CD8-positive, alpha-beta memory T cell (primary cell): ENCODE results near the gene ACSM2B. TPM values are rescaled to one million over a fixed set of nuclear protein-coding genes. Genes with fewer than 3 reads are reported as not detected.
"Not testable (repeated sequence)": the region's sequence is repeated elsewhere in the genome, so short reads cannot be mapped to it uniquely, and the experiment has no call there.

Experiments
- CTCF ChIA-PET: fragments of 350-600 bp; sonication (Branson Sonifier 250); formaldehyde crosslinking; loops from one replicate; lab custom pipeline; 2021; ENCODE audit warnings: antibody characterized with exemption; lab: Charles Lee
- POLR2A ChIA-PET: fragments of 350-600 bp; sonication (Branson Sonifier 250); formaldehyde crosslinking; loops from one replicate; lab custom pipeline; 2021; ENCODE audit warnings: antibody characterized with exemption; lab: Charles Lee
- DNase-seq, 5 donors: peaks; one replicate each; pipeline versions ENCODE4 v3.0.0 to v3.0.0-alpha.2; 2020 to 2022; ENCODE audit warnings: mixed read lengths in 1 of 5
- H3K27ac ChIP-seq: one replicate; pipeline ENCODE4 v1.7.0; 2013; ENCODE audit warnings: low read depth, mild to moderate bottlenecking, low read length, moderate library complexity
- H3K27me3 ChIP-seq: 2 replicates; pipeline ENCODE4 v1.7.0; 2013; ENCODE audit warnings: low read length, mild to moderate bottlenecking; ENCODE audit not compliant: insufficient read depth, poor library complexity, severe bottlenecking
- H3K36me3 ChIP-seq: 2 replicates; pipeline ENCODE4 v1.7.0; 2013; ENCODE audit warnings: mild to moderate bottlenecking, low read length, moderate library complexity; ENCODE audit not compliant: insufficient read depth
- H3K4me1 ChIP-seq: 2 replicates; pipeline ENCODE4 v1.7.0; 2013; ENCODE audit warnings: mild to moderate bottlenecking, low read length, moderate library complexity; ENCODE audit not compliant: insufficient read depth
- H3K4me3 ChIP-seq: 2 replicates; pipeline ENCODE4 v1.7.0; 2013; ENCODE audit warnings: mild to moderate bottlenecking, low read length
- H3K9me3 ChIP-seq: 2 replicates; pipeline ENCODE4 v1.7.0; 2013; ENCODE audit warnings: mild to moderate bottlenecking, low read length
- H3K27ac Mint-ChIP-seq, 8 donors: one replicate each; pipeline ENCODE4 v1.8.0; 2020 to 2021; ENCODE audit warnings: mixed read lengths in 8 of 8, mild to moderate bottlenecking in 6 of 8, inconsistent platforms in 3 of 8, moderate library complexity in 3 of 8
- H3K27me3 Mint-ChIP-seq, 2 donors: one replicate each; pipeline ENCODE4 v1.8.0; 2020 to 2021; ENCODE audit warnings: mixed read lengths in 2 of 2, mild to moderate bottlenecking in 1 of 2, moderate library complexity in 1 of 2
- H3K36me3 Mint-ChIP-seq, 3 donors: one replicate each; pipeline ENCODE4 v1.8.0; 2020 to 2021; ENCODE audit warnings: mixed read lengths in 3 of 3, inconsistent platforms in 1 of 3, mild to moderate bottlenecking in 1 of 3
- H3K4me1 Mint-ChIP-seq, 3 donors: one replicate each; pipeline ENCODE4 v1.8.0; 2020 to 2021; ENCODE audit warnings: mixed read lengths in 3 of 3, inconsistent platforms in 1 of 3, mild to moderate bottlenecking in 1 of 3
- H3K4me3 Mint-ChIP-seq, 7 donors: one replicate each; pipeline ENCODE4 v1.8.0; 2020 to 2021; ENCODE audit warnings: mixed read lengths in 7 of 7, mild to moderate bottlenecking in 6 of 7, moderate library complexity in 4 of 7, inconsistent platforms in 2 of 7
- H3K9me3 Mint-ChIP-seq, 5 donors: one replicate each; pipeline ENCODE4 v1.8.0; 2020 to 2022; ENCODE audit warnings: mixed read lengths in 5 of 5, mild to moderate bottlenecking in 3 of 5, moderate library complexity in 2 of 5, inconsistent platforms in 1 of 5
- polyA plus RNA-seq: library from polyadenylated mRNA; unstranded; fragments of 300-500 nt; fragmentation: Illumina TruSeq; gene quantifications from one replicate; pipeline ENCODE4 v1.2.3, GENCODE V29; 2021
- total RNA-seq, 2 experiments: library from RNA; stranded (reverse); gene quantifications; one replicate each; pipeline ENCODE4 v1.2.3, GENCODE V29; 2021

Gene ACSM2B
- total and polyA plus RNA-seq, 3 experiments from 2014 or later, result not detected

GRCh38 chr16:20602205-20602604 is 26.0 kb upstream of the ACSM2B start:
- CTCF ChIA-PET, H3K27ac Mint-ChIP-seq: not testable (repeated sequence)

GRCh38 chr16:20599475-20599874 is 23.3 kb upstream of the ACSM2B start:
- H3K9me3 Mint-ChIP-seq, H3K27me3 ChIP-seq, H3K27ac ChIP-seq, DNase-seq, H3K27me3 Mint-ChIP-seq, H3K36me3 Mint-ChIP-seq, H3K36me3 ChIP-seq, CTCF ChIA-PET, H3K4me3 Mint-ChIP-seq, H3K4me1 ChIP-seq, H3K27ac Mint-ChIP-seq, H3K4me3 ChIP-seq, H3K4me1 Mint-ChIP-seq, H3K9me3 ChIP-seq, POLR2A ChIA-PET: not testable (repeated sequence)

More at GRCh38 chr16:20602205-20602604, 26.0 kb upstream of the ACSM2B start:
- H3K36me3 ChIP-seq, H3K4me3 ChIP-seq, DNase-seq, H3K27ac ChIP-seq, H3K4me1 ChIP-seq, H3K4me3 Mint-ChIP-seq, H3K4me1 Mint-ChIP-seq, H3K27me3 ChIP-seq, H3K9me3 ChIP-seq, H3K36me3 Mint-ChIP-seq, H3K27me3 Mint-ChIP-seq, H3K9me3 Mint-ChIP-seq, POLR2A ChIA-PET: not testable (repeated sequence)

- peaks cover 0 to 1% (median 0%) of the 10 kb centered on the region in 5 donors for H3K9me3 Mint-ChIP-seq
- H3K27ac Mint-ChIP-seq, result no peak overlapping the region
- ChIA-PET POLR2A (no interaction called here), CTCF (no interaction called here)
- Histone ChIP-seq H3K4me1 (no peaks in the 10 kb centered on the region), H3K4me3 (no peak overlapping the region), H3K27me3 (no peaks in the 10 kb centered on the region), H3K9me3 (no peaks in the 10 kb centered on the region), H3K36me3 (no peaks in the 10 kb centered on the region), H3K27ac (no peak overlapping the region)
- peaks cover 0 to 8% of the 10 kb centered on the region in 2 donors for H3K27me3 Mint-ChIP-seq
- no peak for DNase-seq
- no peaks in the 10 kb centered on the region for H3K4me1 Mint-ChIP-seq
- H3K36me3 Mint-ChIP-seq, result no peaks in the 10 kb centered on the region
- H3K4me3 Mint-ChIP-seq, result no peak overlapping the region
Measured at GRCh38 chr16:20598832-20599469, 22.8 kb upstream of the ACSM2B start.

- H3K9me3 ChIP-seq, H3K9me3 Mint-ChIP-seq, H3K4me1 ChIP-seq, H3K36me3 Mint-ChIP-seq, H3K4me3 ChIP-seq, POLR2A ChIA-PET, H3K4me1 Mint-ChIP-seq, H3K27me3 Mint-ChIP-seq, H3K4me3 Mint-ChIP-seq, H3K27ac ChIP-seq, H3K27ac Mint-ChIP-seq, H3K27me3 ChIP-seq, CTCF ChIA-PET, DNase-seq, H3K36me3 ChIP-seq: not testable (repeated sequence)
Measured at GRCh38 chr16:20595694-20596093, 19.5 kb upstream of the ACSM2B start.

- POLR2A ChIA-PET, H3K9me3 Mint-ChIP-seq, H3K27me3 Mint-ChIP-seq, H3K4me3 Mint-ChIP-seq, H3K27ac Mint-ChIP-seq, H3K9me3 ChIP-seq, H3K4me1 ChIP-seq, H3K36me3 ChIP-seq, H3K4me3 ChIP-seq, H3K27ac ChIP-seq, H3K4me1 Mint-ChIP-seq, H3K36me3 Mint-ChIP-seq, H3K27me3 ChIP-seq, CTCF ChIA-PET, DNase-seq: not testable (repeated sequence)
Measured at GRCh38 chr16:20595068-20595467, 18.9 kb upstream of the ACSM2B start.

GRCh38 chr16:20592780-20593179 is 16.6 kb upstream of the ACSM2B start:
- H3K27ac ChIP-seq, H3K36me3 ChIP-seq, H3K36me3 Mint-ChIP-seq, H3K9me3 Mint-ChIP-seq, CTCF ChIA-PET, H3K27ac Mint-ChIP-seq, DNase-seq, H3K4me1 Mint-ChIP-seq, H3K27me3 ChIP-seq, H3K4me1 ChIP-seq, H3K4me3 Mint-ChIP-seq, H3K9me3 ChIP-seq, H3K4me3 ChIP-seq, POLR2A ChIA-PET: not testable (repeated sequence)
- H3K27me3 Mint-ChIP-seq, result peaks cover 4 to 13% of the 10 kb centered on the region in 2 donors

GRCh38 chr16:20589486-20589885 is 13.3 kb upstream of the ACSM2B start:
- H3K4me1 Mint-ChIP-seq, H3K9me3 ChIP-seq, POLR2A ChIA-PET, H3K36me3 Mint-ChIP-seq, DNase-seq, H3K4me1 ChIP-seq, H3K4me3 ChIP-seq, H3K4me3 Mint-ChIP-seq, H3K27me3 ChIP-seq, CTCF ChIA-PET, H3K27ac Mint-ChIP-seq, H3K36me3 ChIP-seq, H3K9me3 Mint-ChIP-seq, H3K27me3 Mint-ChIP-seq, H3K27ac ChIP-seq: not testable (repeated sequence)

GRCh38 chr16:20587645-20588074 is 11.5 kb upstream of the ACSM2B start:
- H3K9me3 Mint-ChIP-seq, H3K36me3 ChIP-seq, H3K4me1 Mint-ChIP-seq, H3K27ac ChIP-seq, H3K27ac Mint-ChIP-seq, H3K27me3 Mint-ChIP-seq, H3K9me3 ChIP-seq, H3K4me3 ChIP-seq, H3K27me3 ChIP-seq, DNase-seq, H3K4me1 ChIP-seq, H3K4me3 Mint-ChIP-seq, H3K36me3 Mint-ChIP-seq, CTCF ChIA-PET, POLR2A ChIA-PET: not testable (repeated sequence)

- H3K9me3 Mint-ChIP-seq, H3K4me1 ChIP-seq, H3K27me3 ChIP-seq, H3K36me3 ChIP-seq, DNase-seq, H3K27me3 Mint-ChIP-seq, H3K4me3 Mint-ChIP-seq, H3K4me3 ChIP-seq, POLR2A ChIA-PET, H3K27ac ChIP-seq, H3K4me1 Mint-ChIP-seq, H3K9me3 ChIP-seq, H3K27ac Mint-ChIP-seq, CTCF ChIA-PET, H3K36me3 Mint-ChIP-seq: not testable (repeated sequence)
Measured at GRCh38 chr16:20586716-20587115, 10.5 kb upstream of the ACSM2B start.
